Hepatic stellate cell (primary cell): Measurements from ENCODE around the gene TOR1A.
A peak's percentile ranks its signal among the peaks of the same experiment; 100 is the strongest.
"Not testable (repeated sequence)": the region's sequence is repeated elsewhere in the genome, so short reads cannot be mapped to it uniquely, and the experiment has no call there.

ENCODE experiments used
- DNase-seq: peaks from one replicate; pipeline ENCODE4 v3.0.0; 2011; ENCODE audit warnings: low spot score

TOR1A gene

DNA sequence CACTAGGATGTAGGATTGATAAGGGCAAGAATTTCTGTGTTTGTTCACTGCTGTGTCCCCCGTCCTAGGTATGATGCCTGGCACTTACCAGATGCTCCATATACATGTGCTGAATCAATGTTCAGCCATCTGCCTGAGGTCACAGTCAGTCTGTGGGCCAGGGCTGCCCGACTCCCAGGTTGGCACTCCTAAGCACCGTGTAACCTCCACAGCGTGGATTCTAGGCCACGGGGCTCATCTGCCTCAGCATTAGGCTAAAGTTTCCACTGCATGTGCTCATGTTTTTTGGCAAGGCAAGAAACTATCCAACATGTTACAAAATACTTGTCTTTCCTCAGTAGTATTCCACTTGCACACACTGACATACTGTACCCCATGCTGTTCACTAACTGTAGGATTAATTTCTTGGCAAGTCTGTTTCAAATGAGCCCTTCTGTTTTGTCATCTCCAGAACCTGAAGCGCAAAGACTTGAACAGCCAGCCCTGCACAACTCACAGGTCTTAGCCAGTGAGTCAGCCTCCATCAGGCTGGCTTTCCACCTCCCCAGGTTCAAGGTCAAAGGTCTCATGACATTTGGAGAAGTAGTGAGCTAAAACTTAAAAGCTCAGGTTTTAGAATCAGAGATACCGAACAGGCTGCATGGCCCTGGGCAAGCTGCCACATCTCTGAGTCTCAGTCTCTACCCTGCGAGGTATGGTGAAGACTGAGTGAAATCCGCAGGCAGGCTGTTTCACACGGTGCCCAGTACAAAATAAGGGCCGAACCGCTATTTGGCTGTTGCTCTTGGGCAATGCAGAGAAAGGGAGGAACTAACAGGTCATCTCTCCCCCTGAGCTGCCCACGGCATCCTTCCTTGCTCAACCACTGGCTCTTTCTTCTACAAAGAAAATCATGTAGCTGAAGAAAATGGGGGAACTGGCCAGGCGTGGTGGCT lies 7.2 kb downstream of the TOR1A start:
- DNase-seq = no peak

DNA sequence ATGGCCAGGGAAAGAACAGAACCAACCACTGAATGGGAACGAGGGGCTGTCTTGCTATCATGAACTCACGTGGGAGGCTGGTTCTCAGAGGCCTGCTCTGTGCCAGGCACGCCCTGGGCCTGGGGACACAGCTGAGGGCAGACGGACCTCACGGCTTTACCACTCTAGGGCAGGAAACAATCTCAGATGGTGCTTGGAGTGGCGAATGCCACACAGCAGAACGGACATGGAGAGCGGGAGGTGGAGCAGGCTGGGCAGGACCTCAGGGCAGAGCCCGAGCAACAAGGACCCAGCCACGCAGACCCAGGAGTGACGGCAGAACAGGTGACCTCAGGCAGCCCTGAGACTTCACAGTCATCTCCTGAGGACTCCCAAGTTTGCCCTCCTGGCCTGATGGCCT lies 8.7 kb downstream of the TOR1A start:
- DNase-seq = no peak

DNA sequence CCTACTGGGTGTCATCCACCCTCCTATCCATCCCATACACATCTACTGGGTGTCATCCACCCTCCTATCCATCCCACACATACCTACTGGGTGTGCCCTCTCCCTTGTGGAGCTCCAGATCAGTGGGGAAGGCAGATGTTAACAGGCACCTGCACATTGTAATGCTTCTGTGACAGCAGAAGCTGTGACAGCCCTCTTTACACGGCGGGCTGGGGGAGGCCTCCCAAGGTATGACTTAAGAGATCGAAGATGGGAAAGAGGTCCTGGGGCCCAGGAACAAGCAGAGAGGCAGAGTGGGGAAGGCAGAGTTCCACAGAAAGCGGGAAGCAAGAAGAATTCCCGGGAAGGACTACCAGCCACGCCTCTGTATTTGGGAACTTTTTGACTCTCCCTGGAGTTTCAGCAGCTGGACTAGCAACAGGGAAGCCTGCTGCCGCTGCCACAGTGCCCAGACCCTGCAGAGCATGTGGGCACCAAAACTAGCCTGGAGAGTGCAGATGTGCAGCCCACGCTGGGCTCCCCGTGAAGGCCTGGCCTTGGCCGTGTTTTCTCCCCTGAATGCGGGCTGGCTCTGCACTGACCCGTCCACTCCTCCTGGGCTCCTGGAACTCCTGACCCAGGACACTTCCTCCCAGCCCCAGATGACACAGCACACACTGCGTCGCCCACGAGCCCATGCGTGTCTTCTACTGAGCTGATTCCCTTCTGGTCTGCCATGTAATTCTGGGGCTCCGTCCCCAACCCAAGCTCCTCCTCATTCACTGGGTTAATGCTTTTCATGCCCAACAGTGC lies 9.3 kb downstream of the TOR1A start:
- DNase-seq = no peak

DNA sequence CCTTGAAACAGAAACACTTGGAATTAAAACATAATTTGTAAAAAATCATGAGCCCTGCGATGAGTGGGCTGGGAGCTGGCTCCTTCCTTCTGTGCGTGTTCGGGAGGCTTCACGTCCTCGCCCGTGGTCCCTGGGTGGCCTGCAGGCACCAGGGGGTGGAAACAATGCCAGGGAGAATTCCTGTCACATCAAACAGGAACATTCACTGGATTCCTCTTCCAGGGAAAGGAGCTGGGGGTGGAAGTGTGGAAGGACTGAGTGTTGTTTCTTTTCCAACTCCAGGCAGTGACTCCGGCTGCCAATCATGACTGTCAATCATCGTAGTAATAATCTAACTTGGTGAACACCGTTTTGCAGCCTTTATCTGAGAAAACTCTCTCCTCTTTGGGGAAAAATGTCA lies 10.3 kb downstream of the TOR1A start:
- no peak for DNase-seq

DNA sequence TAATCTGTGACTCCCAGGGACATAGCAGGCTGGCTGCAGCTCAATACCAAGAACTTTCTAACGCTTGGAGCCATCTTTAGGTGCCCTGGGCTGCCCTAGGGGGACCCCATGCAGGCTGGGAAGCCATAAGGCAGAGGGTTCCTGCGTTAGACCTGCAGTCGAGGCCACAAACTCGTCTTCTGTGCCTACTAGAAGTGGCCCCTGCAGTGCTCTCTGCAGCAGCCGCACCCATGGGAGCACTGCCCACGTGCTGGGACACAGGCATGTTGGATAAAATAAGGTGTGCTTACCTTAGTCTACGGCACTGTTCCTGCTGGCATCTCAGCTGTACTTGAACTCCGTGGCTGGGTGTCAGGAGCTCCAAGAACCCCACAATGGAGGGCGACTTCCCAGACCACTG lies 11.6 kb downstream of the TOR1A start:
- DNase-seq = no peak

DNA sequence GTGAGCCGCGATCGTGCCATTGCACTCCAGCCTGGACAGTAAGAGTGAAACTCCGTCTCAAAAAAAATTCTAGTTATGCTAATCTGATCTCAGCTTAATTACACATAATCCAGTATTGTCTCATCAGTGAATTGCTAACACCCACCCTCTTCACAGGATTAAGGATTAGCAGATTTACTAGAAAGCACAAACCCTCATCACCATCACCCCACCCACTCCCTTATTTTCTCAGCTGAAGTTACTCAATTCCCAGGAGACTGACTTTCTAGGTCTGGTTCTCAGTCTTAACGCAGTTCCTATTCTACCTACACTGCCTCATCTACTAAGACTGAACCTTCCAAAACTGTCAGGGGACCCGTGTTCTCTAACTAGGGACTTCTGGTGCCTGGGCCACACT lies 12.0 kb downstream of the TOR1A start:
- DNase-seq = no peak

DNA sequence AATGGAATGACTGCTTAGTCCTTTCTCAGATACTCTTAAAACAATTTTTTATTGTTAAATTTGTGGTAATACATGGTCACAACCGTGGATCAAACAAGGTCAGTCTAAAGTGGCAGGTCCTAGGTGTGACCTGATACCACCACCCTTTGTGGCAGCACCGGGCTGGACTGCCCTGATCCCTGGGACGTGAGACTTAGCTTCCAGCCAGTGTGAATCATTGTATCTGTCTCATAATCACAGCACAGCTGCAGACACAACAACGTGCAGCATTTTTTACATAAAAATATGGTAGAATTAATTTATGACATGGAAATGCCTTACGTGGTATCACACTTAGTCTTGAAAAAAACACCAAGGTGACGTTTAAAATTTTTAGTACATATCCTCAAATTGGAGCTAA lies 13.1 kb downstream of the TOR1A start:
- DNase-seq = no peak

DNA sequence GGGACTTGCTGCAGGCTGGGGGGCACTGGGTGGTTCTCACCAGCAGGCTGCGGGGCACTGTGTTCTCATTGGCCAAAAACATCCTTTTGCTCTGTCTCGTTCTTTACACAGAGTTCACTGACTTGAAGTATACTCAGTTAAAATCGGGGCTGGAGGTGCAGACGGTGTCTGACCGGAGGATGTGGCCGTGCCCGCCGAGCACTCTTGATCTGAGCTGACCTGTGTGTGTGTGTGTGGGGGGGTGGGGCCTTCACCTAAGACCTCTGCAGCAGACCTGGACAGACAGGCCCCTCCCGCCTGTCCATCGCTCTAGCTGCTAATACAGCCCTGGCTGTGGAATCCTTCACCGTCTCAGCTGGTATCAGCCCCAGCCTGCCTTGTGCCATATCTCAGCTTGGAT lies 13.8 kb downstream of the TOR1A start:
- DNase-seq = no peak

DNA sequence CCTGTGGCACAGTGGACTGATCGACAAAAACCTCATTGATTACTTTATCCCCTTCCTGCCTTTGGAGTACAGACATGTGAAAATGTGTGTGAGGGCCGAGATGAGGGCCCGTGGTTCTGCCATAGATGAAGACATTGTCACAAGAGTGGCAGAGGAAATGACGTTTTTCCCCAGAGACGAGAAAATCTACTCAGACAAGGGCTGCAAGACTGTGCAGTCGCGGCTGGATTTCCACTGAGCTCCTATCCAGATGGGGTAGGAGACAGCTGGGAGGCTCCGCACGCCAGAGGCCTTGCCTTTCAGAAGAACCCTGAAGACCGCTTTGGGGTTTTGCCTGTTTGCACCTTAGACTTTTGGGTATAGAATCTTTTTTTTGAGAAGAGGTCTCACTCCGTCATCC lies 14.6 kb downstream of the TOR1A start:
- DNase-seq = no peak

DNA sequence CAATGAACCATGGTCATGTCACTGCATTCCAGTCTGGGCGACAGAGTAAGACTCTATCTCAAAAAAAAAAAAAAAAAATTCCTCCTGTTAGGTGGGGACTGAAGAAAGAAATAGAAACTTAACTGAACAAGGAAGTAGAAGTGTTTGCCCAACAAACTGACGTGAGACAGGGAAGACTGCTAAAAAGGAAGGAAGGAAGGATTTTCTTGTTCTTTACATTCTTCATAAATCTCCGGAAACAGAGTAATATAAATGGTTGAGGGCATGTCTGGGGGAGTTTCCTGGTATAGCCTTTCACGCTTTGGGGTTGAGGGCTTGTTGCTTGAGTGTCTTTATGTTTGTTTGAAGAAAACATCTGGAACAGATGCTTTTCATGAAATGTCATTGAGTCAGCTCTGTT lies 17.9 kb downstream of the TOR1A start:
- no peak for DNase-seq

DNA sequence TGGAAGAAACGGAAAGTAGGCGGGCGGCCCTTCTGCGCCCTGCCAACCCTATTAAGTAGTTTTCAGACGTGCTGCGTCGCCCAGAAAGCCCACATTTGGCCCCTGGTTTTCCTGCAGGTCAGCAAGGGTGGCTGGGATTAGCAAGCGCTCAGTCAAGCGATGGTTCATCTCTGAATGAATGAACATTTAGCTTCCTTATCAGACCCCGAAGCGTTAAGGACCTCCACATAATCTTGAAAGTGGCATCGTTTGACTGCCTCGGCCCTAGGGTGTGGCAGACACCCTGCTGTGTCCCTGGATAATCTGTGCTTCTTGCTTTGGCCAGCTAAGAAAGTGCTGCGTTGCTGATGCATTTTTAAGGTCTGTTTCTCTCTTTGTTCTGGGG lies 20.3 kb downstream of the TOR1A start:
- no peak for DNase-seq

DNA sequence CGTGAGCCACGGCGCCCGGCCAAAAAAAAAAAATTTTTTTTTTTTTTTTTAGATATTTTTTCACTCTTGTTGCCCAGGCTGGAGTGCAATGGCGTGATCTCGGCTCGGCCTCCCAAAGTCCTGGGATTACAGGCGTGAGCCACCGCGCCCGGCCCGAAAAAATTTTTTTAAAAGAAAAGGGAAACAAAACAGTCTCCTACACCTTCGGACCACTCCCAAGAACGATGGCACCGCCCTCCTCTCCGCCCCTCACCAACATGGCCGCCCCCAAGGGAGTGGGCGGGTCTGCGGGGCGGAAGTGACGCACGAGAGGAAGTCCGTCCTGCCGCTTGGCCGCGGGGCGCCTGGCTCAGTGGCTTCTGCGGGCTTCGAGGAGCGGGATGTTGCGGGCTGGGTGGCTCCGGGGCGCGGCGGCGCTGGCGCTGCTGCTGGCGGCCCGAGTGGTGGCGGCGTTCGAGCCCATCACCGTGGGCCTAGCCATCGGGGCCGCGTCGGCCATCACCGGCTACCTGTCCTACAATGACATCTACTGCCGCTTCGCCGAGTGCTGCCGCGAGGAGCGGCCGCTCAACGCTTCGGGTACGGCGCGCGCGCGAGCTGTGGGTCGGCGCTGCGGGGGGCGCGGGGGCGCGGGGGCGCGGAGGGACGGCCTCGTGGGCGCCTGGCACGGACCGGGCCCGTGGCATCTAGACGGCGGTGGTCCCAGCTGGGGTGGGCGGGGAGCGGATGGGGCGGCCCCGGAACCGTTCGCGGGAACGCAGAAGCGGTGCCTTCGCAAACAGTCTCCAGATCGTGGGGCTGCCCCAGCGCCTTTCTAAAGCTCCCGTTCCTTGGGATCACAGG lies 20.9 kb downstream of the TOR1A start, which contains the start of gene TOR1B:
TSS of gene TOR1B (plus strand) at position 352 of the 843 bp plus-strand sequence. CDS start at position 381, 29 bp downstream.
- DNase-seq = peak; percentile 82

DNA sequence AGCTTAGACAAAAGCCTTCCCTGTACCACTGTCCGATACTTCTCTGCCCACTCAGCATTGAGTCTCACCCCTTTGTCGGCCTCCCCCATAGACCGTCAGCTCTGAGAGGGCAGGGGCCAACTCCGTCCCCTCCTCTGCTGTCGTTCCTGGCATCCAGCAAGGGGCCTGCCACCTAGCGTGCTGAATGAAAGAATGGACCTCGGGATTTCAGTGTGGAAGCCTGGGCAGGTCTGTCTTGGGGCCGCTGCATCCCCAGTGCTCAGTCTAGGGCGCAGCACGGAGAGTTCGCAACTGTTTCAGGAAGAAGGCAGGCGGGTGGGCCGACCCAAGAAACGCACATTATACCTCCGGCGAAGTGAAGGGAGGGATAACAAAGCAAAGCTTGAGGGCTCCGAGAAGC lies 22.4 kb downstream of the TOR1A start:
- DNase-seq = no peak

DNA sequence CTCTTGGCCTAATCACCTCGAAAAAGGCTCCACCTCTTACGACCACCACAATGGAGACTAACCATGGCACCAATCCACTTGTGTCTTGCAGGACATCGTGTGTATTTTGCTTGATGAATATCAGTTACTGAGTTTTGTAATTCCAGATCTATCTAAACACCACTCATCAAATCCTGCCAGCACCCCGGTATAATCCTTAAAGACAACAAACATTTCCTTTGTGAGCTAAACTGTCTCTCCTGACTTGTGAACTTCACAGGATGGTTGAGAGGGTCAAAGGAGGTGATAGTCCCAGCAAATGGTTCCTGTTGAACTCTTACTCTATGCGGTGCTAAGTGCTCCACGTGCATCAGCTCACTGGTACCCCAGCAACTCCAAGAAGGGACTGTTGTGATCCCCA lies 25.0 kb downstream of the TOR1A start:
- no peak for DNase-seq

DNA sequence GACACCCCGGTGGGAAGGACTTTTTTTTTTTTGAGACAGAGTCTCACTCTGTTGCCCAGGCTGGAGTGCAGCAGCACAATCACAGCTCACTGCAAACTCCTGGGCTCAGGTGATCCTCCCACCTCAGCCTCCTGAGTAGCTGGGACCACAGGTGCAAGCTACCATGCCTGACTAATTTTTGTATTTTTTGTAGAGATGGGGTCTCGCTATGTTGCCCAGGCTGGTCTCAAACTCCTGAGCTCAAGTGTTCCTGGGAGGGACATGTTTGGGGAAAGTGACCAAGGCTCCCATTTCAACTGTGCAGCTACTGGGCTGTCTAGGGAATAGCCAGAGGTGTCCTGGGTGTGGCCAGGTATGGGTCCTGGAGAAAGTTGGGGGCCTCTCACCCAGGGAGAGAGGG lies 27.9 kb downstream of the TOR1A start:
- DNase-seq = not testable (repeated sequence)

DNA sequence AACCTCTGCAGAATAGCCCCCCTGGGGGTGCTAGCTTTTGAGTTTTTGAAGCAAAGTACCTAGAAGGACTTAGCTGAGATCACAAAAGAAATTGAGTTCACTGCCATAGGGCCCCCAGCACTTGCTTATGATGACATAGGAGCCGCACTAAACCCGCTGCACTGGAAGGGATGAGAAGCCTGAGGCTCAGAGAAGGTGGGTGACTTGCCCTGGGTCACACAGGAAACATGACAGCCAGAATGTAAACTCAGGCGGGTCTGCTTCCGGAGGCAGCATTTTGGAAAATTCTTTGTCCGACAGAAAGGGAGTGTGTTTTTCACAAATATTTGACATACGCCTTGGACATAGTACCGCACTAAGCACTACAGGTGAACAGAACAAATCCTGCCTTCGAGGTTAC lies 29.4 kb downstream of the TOR1A start:
- DNase-seq = no peak

DNA sequence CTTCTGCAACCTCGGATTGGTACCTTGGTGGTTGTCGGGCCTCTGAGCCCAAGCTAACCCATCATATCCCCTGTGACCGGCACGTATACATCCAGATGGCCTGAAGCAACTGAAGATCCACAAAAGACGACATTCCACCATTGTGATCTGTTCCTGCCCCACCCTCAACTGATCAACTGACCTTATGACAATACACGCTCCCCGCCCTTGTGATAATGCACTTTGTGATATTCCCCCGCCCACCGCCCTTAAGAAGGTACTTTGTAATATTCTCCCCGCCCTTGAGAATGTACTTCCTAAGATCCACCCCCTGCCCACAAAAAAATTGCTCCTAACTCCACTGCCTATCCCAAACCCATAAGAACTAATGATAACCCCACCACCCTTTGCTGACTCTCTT lies 37.5 kb downstream of the TOR1A start:
- no peak for DNase-seq

DNA sequence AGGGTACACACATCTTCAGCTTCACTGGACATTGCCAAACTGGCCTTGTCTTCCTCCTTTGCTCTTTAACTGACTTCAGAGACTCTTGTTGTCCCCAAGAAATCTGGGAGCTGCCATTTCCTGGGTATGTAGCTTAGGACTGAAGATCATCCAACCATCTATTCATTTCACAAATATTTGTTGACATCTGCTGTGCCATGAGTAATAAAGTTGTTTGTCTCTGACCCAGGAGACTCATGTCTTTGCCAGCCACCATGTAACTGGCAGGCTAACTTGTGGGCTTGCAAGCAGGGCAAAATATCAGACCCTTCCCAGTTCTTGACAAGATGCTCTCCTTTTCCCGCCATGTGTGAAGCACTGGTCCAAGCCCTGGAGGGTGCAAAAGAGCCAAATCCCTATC lies 38.1 kb downstream of the TOR1A start:
- DNase-seq = no peak

DNA sequence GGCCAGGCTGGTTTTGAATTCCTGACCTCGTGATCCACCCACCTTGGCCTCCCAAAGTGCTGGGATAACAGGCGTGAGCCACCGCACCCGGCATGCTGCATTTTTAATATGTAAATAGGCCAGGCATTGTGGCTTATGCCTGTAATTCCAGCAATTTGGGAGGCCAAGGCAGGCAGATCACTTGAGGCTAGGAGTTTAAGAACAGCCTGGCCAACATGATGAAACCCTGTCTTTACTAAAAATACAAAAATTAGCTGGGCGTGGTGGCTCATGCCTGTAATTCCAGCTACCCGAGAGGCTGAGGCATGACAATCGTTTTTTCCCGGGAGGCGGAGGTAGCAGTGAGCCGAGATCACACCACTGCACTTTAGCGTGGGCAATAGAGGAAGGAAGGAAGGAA lies 39.0 kb downstream of the TOR1A start:
- not testable (repeated sequence) for DNase-seq

DNA sequence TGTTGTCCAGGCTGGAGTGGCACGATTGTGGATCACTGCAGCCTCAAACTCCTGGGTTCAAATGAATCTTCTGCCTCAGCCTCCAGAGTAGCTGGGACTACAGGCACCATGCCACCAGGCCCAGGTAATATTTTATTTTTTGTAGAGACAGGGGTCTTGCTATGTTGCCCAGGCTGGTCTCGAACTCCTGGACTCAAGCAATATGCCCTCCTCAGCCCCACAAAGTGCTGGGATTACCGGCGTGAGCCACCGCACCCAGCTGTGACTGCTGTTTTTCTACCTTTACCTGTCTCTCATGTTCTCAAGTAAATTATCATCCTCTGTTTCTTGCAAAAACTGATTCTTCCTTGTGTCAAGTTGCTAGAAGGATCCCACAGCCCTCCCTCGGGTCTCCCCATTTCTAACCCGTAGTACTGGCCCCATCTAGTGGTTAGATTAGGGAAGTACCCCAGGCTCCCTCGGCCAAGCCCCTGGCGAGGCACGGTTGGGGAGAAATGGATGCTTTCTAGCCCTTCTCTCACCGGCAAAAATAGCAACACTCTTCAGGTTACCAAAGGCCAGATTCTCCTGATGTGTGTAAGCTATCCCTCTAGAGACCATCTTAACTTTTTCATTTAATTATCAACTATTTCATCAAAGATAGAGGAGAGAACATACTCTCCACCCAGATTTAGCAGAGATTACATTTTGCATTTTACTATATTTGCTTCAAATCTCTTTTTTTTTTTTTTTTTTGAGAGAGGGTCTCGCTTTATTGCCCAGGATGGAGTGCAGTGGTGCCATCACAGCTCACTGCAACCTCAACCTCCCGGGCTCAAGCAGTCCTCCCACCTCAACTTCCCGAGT lies 40.2 kb downstream of the TOR1A start:
- DNase-seq = peak; percentile 86

DNA sequence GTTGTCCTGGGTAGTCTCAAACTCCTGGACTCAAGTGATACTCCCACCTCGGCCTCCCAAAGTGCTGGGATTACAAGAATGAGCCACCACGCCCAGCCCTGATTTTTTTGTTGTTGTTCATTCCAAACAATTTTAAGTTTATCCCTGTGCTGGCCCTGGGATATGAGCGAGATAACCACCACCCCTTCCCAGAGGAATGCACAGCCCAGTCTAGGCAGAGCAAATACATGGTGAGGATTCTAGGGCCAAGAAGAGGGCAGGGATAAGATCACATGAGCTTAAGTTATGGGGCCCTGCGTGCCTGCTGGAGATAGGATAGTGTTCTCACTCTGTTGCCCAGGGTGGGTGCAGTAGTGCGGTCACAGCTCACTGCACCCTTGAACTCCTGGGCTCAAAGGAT lies 42.0 kb downstream of the TOR1A start:
- no peak for DNase-seq
